HG02678 (cell line): ENCODE results near the gene GSTO2.

Experiments
- ATAC-seq: cut with Tn5 transposase; IDR thresholded peaks from one replicate; pipeline ENCODE4 v1.9.1; 2021; ENCODE audit warnings: mild to moderate bottlenecking, moderate library complexity; ENCODE audit not compliant: unreplicated experiment

The GSTO2 gene

GRCh38 chr10:104324221-104324686, 55.3 kb downstream of the GSTO2 start:
- no peak for ATAC-seq

- no peak for ATAC-seq
Measured at GRCh38 chr10:104324931-104325330, 55.9 kb downstream of the GSTO2 start.

DNA sequence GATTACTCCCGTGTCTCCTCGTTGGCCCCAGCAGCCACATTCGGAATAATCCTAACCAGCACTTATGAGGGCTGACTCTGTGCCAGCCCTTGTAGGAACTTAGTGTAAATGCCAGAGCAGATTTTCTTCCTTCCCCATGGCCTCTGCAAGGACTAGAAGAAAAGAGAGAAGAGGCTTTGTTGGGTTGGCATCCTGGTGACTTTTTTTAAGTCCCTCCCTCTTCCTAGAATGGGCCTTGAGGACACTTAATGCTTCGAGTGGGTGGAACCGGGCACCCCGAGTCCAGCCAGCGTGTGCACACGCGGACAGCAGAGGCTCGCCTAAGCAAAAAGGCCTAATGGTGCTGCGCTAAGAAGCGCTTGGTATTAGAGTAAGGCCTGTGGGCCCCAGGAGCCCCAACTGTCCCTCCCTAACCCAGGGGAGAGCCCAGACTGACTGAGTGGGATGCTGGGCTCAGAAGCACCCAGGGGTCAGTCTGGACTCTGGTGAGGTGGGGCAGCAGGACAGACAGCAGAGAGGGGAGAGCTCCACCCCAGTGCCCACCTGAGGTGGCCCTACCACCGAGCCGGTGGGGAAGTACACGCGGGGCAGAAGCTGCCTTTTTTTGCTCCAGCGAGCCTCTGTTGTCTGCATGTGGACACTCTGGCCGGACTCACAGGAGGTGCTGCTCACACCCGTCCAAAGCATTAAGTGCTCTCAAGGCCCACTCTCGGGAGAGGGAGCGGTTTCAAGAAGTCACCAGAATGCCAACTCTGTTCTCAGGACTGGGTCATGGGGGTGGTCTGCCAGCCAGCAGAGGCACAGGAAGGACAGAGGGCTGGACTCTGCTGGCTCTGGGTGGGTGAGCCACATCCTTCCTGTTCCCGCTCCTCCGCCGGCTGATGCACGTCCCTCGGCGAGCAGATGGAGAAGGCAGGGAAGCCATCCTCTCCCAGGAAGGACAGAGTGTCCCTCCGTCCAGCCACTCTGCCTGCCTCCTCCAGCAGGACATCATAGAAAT, 56.8 kb downstream of the GSTO2 start:
- no peak for ATAC-seq

DNA sequence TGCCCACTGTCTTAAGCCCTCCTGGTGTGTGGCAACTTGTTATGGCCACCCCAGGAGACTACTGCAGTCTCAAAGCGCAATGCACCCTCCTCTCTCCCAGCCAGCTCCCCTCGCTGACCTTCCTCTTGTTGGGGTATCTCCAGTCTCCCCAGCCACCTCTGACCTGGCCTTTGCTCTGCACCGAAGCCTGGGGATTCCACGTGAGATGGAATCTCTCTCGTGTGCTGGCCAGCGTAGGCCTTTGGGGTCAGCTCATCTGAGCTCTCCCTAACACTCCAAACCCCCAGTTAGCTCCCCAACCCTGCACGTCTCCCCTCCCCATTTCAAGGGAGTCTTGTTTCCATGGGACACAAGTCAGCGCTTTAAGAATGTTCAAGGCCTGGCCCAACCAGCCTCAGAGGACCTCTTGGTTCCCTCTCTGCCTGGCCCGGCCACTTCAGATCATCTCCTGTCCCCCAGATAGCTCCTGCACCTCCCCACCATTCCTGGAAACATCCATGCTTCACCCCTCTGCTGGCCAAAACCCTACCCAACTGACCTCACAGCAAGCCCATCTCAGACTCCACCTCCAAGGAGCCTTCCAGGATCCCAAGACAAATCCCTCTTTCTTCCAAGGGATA, 58.1 kb downstream of the GSTO2 start:
- no peak for ATAC-seq

DNA sequence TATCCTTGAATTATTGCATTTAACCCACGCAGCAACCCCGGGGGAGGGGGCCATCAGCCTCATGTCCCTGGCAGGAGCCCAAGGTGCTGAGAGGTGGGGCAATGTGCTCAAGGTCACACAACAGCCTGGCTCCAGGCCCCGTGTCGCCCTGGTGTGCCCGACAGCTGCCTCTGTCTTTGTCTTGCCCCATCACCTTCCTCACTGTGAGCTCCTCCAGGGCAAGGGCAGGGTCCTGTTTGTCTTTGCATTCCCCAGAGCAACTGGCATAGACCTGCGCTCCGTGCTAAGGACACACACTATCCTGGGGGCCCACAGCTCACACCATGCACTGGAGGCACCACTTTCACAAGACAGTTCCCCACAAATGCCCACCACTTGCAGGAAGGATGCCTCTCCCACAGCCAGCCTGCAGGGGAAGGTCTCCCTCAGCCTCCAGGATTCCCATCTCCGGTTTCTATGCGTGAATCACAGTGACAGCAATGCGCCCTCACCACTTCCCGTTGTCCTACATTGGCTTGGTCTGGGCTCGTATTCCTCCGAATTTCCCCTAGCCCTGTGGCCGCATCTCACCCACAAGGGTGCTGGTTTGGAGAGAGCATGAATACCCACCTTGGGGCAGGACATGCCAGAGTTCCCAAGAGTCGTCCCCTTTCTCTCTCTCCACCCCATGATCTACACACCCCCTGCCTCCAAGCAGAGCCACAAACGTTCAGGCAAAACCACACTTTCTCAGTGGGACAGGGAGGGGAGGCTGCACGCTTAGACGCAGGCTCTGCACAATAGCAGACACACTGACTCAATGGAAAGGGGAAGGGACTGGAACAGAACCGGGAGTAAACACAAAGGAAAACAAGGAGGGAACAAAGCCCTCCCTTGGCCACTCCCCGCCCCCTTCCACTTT, 59.0 kb downstream of the GSTO2 start:
- no peak for ATAC-seq

DNA sequence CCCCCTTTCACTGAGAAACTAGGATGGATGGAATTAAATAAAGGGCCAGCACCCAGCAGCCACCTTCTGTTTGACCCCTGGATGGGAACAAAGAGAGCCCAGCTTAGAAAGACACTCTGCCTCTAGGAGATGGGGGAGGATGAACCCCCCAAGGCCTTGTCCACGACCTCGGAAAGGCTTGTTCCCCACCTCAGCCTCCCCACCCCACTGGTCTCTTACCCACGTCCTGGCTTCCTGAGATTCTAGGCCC, 59.6 kb downstream of the GSTO2 start:
- ATAC-seq: peak; percentile 10

- peak; percentile 62 for ATAC-seq
Measured at GRCh38 chr10:104328896-104329710, 60.1 kb downstream of the GSTO2 start.

GRCh38 chr10:104329735-104330134, 60.8 kb downstream of the GSTO2 start:
- ATAC-seq: no peak

GRCh38 chr10:104330168-104331110, 61.5 kb downstream of the GSTO2 start:
- no peak for ATAC-seq

GRCh38 chr10:104331208-104331838, 62.3 kb downstream of the GSTO2 start:
- no peak for ATAC-seq

GRCh38 chr10:104332243-104333031, 63.5 kb downstream of the GSTO2 start:
- ATAC-seq: no peak

GRCh38 chr10:104333032-104333727, 64.2 kb downstream of the GSTO2 start:
- ATAC-seq: no peak

GRCh38 chr10:104333728-104334373, 64.9 kb downstream of the GSTO2 start:
- no peak for ATAC-seq

DNA sequence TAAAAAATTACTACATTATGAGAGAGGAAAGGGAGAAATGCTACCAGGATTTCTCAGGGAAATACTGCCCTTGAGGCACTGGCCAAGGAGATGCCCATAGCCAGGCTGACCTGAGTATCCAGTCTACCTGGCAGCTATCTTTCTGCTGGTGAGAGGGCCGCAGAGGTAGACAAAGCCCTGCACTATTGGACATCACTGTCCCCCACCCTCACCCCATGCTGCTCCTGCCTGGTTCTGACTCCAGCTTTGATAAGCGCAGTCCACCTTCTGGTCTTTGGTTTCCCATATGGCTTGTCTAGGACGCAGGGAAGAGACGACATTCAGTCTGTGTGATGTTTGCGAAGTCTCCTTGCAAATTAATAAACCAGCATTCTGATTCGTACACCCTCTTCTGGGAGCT, 65.6 kb downstream of the GSTO2 start:
- ATAC-seq: no peak

DNA sequence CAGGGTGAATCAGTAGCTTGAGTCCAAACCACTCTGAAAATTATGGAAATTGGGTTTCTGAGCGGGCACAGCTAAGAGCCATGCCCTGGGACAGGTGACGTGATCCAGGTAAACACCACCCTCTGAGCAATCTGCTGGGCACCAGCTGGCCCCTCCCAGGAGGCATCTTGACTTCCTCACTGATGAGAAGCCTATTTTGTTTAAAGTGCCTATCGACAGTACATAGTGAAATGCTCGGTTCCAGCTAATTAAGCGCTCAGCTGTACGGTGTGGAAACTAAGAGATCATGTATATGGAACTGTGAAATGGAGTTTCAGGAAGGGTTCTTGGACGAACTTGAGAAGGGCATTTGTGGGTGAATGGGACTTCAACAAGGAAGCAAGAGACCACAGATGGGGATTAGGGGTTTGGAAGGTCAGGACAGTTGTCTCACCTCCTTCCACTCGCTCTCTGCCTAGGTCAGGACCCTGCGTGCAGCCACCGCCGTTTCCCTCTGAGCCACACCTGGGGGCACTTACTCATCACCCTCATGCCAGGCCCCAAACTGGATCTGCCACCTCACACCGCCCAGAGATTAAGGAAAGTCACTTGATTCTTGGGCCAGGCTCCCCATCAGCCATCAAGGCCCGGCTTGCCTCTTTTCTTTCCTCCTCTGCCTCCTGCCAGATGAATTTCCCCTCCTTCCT, 66.1 kb downstream of the GSTO2 start:
- no peak for ATAC-seq

GRCh38 chr10:104336821-104337467, 68.0 kb downstream of the GSTO2 start:
- ATAC-seq: peak; percentile 28
